Measurements from ENCODE around the gene CALHM1.
A peak's percentile ranks its signal among the peaks of the same experiment; 100 is the strongest.
"Not testable (repeated sequence)": the region's sequence is repeated elsewhere in the genome, so short reads cannot be mapped to it uniquely, and the experiment has no call there.

The CALHM1 gene

GRCh38 chr10:103428989-103429643 lies 29.6 kb downstream of the CALHM1 start:
- DNase-seq, result no peak

- no peak for DNase-seq
Measured at GRCh38 chr10:103427866-103428265, 30.8 kb downstream of the CALHM1 start.

- no peak for DNase-seq
Measured at GRCh38 chr10:103423748-103424147, 35.0 kb downstream of the CALHM1 start.

GRCh38 chr10:103419101-103419500 lies 39.6 kb downstream of the CALHM1 start:
- no peak for DNase-seq

GRCh38 chr10:103417601-103418000 lies 41.1 kb downstream of the CALHM1 start:
- DNase-seq, result no peak

GRCh38 chr10:103417148-103417469 lies 41.6 kb downstream of the CALHM1 start:
- DNase-seq, result not testable (repeated sequence)

- peak; percentile 39 for DNase-seq
Measured at GRCh38 chr10:103416436-103417147, 42.1 kb downstream of the CALHM1 start.

GRCh38 chr10:103415581-103415980 lies 43.1 kb downstream of the CALHM1 start:
- DNase-seq, result no peak

GRCh38 chr10:103413564-103413963 lies 45.1 kb downstream of the CALHM1 start:
- no peak for DNase-seq

Data from amniotic stem cell (primary cell).